ENCODE results near the gene PIK3R1. TPM values are rescaled to one million over a fixed set of nuclear protein-coding genes. Genes with fewer than 3 reads are reported as not detected.
A peak's percentile ranks its signal among the peaks of the same experiment; 100 is the strongest.
"Not testable (repeated sequence)": the region's sequence is repeated elsewhere in the genome, so short reads cannot be mapped to it uniquely, and the experiment has no call there.

PIK3R1 gene
- total and polyA plus RNA-seq, 10 of the 15 experiments (the other 5 are each of a cell fraction or from before 2014, with no cell fraction given) = 7.8 to 38.4 (median 15.7) TPM

DNA sequence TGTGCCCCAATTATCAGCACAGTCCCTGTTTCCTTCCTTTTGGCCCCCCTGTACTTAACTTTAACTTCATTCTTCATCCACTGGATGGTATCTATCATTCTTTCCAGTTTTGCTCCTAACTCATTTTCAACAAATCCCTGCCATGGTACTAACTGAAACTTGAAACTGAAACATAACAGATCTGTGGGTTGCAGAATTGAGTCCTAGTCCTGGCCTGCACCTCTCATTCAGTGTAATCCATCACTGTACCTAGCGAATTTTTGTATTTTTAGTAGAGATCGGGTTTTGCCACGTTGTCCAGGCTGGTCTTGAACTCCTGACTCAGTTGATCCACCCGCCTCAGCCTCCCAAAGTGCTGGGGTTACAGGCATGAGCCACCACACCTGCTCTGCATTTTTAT lies 15.3 kb upstream of the PIK3R1 start:
- FAIRE-seq (no peak), ATAC-seq (peak; percentile 63), DNase-seq (ENCODE audit: low read depth, low spot score) (no peak)
- Histone ChIP-seq H3K27me3 (replicated peaks in 1 of 2; ENCODE audit: control insufficient read depth in 2 of 2, insufficient read depth in 2 of 2, low read length in 1 of 2) (no peaks in the 10 kb centered on the region), H3K4me2 (ENCODE audit: control insufficient read depth, insufficient read depth) (no peak overlapping the region; the same call in 1 of the 2 replicates), H4K20me1 (ENCODE audit: control insufficient read depth, insufficient read depth) (no peaks in the 10 kb centered on the region), H3K36me3 (ENCODE audit: control insufficient read depth in 2 of 2, insufficient read depth in 2 of 2, low read length in 1 of 2) (no peaks in the 10 kb centered on the region), H2AFZ (ENCODE audit: control insufficient read depth, low read depth, low read length) (no peak overlapping the region), H3K4me3 (no peak overlapping the region), H3K27ac (ENCODE audit: control insufficient read depth, insufficient read depth) (no peak overlapping the region), H3K9me3 (replicated peaks; ENCODE audit: control insufficient read depth, insufficient read depth, low read length) (no peaks in the 10 kb centered on the region), H3K4me1 (ENCODE audit: control insufficient read depth, insufficient read depth, low read length) (peaks cover 18% of the 10 kb centered on the region), H3K79me2 (ENCODE audit: control insufficient read depth, insufficient read depth, low read length) (no peaks in the 10 kb centered on the region), H3K9ac (ENCODE audit: control insufficient read depth, insufficient read depth, low read length) (no peak overlapping the region)
- WGBS (ENCODE audit: insufficient coverage, insufficient replicate concordance, low lambda C conversion rate, missing lambda C conversion rate) = 30% methylated on average over 4 of the region's 4 CpGs
- intact Hi-C loops (cut with micrococcal nuclease; ENCODE audit: unreplicated experiment) (no loop called here), in situ Hi-C loops (cut with MboI) (no loop called here)
- ChIA-PET RAD21 (ENCODE audit: unreplicated experiment) (no interaction called here), CTCF (interaction anchor here (1.0 kb wide), 1 partner anchor 261 kb away, joined by 3 read pairs; no protein-coding TSS in a partner anchor), POLR2A (no interaction called here), SMC1A (ENCODE audit: uncharacterized antibody, unreplicated experiment) (no interaction called here)
- TF ChIP-seq NRF1 (conservative IDR thresholded peaks at IDR 0.05; ENCODE audit: low read depth, low read length) (no peak), MLLT1 (IDR thresholded peaks at IDR 0.05) (no peak), TCF7 (IDR thresholded peaks at IDR 0.05; ENCODE audit: borderline replicate concordance) (no peak), TAF1 (IDR thresholded peaks at IDR 0.05; ENCODE audit: borderline replicate concordance, low read depth, low read length) (no peak), HSF1 (IDR thresholded peaks at IDR 0.05; ENCODE audit: low read depth, low read length) (no peak)
- TF ChIP-seq, protein P1, sequence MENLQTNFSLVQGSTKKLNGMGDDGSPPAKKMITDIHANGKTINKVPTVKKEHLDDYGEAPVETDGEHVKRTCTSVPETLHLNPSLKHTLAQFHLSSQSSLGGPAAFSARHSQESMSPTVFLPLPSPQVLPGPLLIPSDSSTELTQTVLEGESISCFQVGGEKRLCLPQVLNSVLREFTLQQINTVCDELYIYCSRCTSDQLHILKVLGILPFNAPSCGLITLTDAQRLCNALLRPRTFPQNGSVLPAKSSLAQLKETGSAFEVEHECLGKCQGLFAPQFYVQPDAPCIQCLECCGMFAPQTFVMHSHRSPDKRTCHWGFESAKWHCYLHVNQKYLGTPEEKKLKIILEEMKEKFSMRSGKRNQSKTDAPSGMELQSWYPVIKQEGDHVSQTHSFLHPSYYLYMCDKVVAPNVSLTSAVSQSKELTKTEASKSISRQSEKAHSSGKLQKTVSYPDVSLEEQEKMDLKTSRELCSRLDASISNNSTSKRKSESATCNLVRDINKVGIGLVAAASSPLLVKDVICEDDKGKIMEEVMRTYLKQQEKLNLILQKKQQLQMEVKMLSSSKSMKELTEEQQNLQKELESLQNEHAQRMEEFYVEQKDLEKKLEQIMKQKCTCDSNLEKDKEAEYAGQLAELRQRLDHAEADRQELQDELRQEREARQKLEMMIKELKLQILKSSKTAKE (IDR thresholded peaks at IDR 0.05; ENCODE audit: low read depth, poor library complexity, severe bottlenecking) = no peak
- no TSS peak for BruUV-seq (replicated peaks)

DNA sequence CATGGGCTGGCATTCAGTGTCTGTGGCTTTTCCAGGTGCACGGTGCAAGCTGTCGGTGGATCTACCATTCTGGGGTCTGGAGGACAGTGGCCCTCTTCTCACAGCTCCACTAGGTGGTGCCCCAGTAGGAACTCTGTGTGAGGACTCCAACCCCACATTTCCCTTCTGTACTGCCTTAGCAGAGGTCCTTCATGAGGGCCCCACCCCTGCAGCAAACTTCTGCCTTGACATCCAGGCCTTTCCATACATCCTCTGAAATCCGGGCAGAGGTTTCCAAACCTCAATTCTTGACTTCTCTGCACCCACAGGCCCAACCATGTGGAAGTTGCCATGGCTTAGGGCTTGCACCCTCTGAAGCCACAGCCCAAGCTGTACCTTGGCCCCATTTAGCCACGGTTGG lies 4.9 kb upstream of the PIK3R1 start:
- CTCF ChIA-PET = not testable (repeated sequence)

More for the DNA sequence above, 4.9 kb upstream of the PIK3R1 start:
- H2AFZ ChIP-seq (ENCODE audit: control insufficient read depth, low read depth, low read length); intact Hi-C loops (cut with micrococcal nuclease; ENCODE audit: unreplicated experiment); H3K9ac ChIP-seq (ENCODE audit: control insufficient read depth, insufficient read depth, low read length); BruUV-seq (replicated peaks); H3K27ac ChIP-seq (ENCODE audit: control insufficient read depth, insufficient read depth); RAD21 ChIA-PET (ENCODE audit: unreplicated experiment); POLR2A ChIA-PET; in situ Hi-C loops (cut with MboI); DNase-seq (ENCODE audit: low read depth, low spot score); H4K20me1 ChIP-seq (ENCODE audit: control insufficient read depth, insufficient read depth); H3K4me3 ChIP-seq; H3K4me2 ChIP-seq (ENCODE audit: control insufficient read depth, insufficient read depth); ATAC-seq; FAIRE-seq; H3K4me1 ChIP-seq (ENCODE audit: control insufficient read depth, insufficient read depth, low read length); H3K36me3 ChIP-seq (ENCODE audit: control insufficient read depth in 2 of 2, insufficient read depth in 2 of 2, low read length in 1 of 2); SMC1A ChIA-PET (ENCODE audit: uncharacterized antibody, unreplicated experiment); H3K27me3 ChIP-seq (replicated peaks in 1 of 2; ENCODE audit: control insufficient read depth in 2 of 2, insufficient read depth in 2 of 2, low read length in 1 of 2); H3K79me2 ChIP-seq (ENCODE audit: control insufficient read depth, insufficient read depth, low read length): not testable (repeated sequence)
- H3K9me3 ChIP-seq (replicated peaks; ENCODE audit: control insufficient read depth, insufficient read depth, low read length) = peaks cover 11% of the 10 kb centered on the region; the same call in 2 of the 3 replicates
- WGBS (ENCODE audit: insufficient coverage, insufficient replicate concordance, low lambda C conversion rate, missing lambda C conversion rate) = 79% methylated on average over 4 of the region's 4 CpGs

Measured in GM12878 (cell line).